Frontal cortex (tissue), 4 donors: ENCODE data around the gene JARID2. TPM values are rescaled to one million over a fixed set of nuclear protein-coding genes. Genes with fewer than 3 reads are reported as not detected.

Experiments used
- DNase-seq, 2 donors: peaks; one replicate each; pipeline ENCODE4 v3.0.0; 2012; ENCODE audit warnings: low spot score in 2 of 2
- FAIRE-seq: peaks from 2 replicates; lab custom pipeline; 2012; peaks lifted over from hg19 to GRCh38; lab: Jason Lieb, UNC
- total RNA-seq: library from RNA; depleted of rRNA; stranded (reverse); fragments of >200 nt; gene quantifications from one replicate; pipeline ENCODE4 v1.2.3, GENCODE V29; 2014
- donor health status: control.
- donor health status: control.
- donor health status: control.

Gene JARID2
- 16.3 TPM for total RNA-seq

GRCh38 chr6:15245361-15246216, at the start of gene JARID2:
JARID2 (plus strand) TSS chr6:15246069; CDS start chr6:15246540, 471 bp downstream.
- DNase-seq = peak; percentile 93 to 98
- no peak for FAIRE-seq

- FAIRE-seq (no peak), DNase-seq (no peak)
These were observed 45.8 kb upstream of the JARID2 start for GRCh38 chr6:15200087-15200486.

GRCh38 chr6:15205321-15205720, 40.5 kb upstream of the JARID2 start:
- FAIRE-seq (no peak), DNase-seq (no peak)

GRCh38 chr6:15206887-15207286, 39.0 kb upstream of the JARID2 start:
- DNase-seq (no peak), FAIRE-seq (no peak)

GRCh38 chr6:15207923-15208322, 37.9 kb upstream of the JARID2 start:
- FAIRE-seq (no peak), DNase-seq (peak in 1 of 2 donors; percentile 22)

GRCh38 chr6:15213838-15214400, 31.9 kb upstream of the JARID2 start:
- no peak for DNase-seq
- FAIRE-seq = no peak

GRCh38 chr6:15218401-15218800, 27.5 kb upstream of the JARID2 start:
- DNase-seq (no peak), FAIRE-seq (no peak)

GRCh38 chr6:15220062-15220461, 25.8 kb upstream of the JARID2 start:
- no peak for FAIRE-seq
- DNase-seq = no peak

GRCh38 chr6:15227827-15228318, 18.0 kb upstream of the JARID2 start:
- DNase-seq = no peak
- no peak for FAIRE-seq

GRCh38 chr6:15230827-15231226, 15.0 kb upstream of the JARID2 start:
- no peak for FAIRE-seq
- DNase-seq = no peak

- DNase-seq (no peak), FAIRE-seq (no peak)
These were observed 12.9 kb upstream of the JARID2 start for GRCh38 chr6:15232836-15233510.

- DNase-seq (no peak), FAIRE-seq (no peak)
These were observed 11.7 kb upstream of the JARID2 start for GRCh38 chr6:15234068-15234758.

- no peak for FAIRE-seq
- no peak for DNase-seq
These were observed 6.1 kb upstream of the JARID2 start for GRCh38 chr6:15239616-15240364.

GRCh38 chr6:15242503-15242902, 3.4 kb upstream of the JARID2 start:
- no peak for FAIRE-seq

GRCh38 chr6:15242937-15243614, 2.8 kb upstream of the JARID2 start:
- FAIRE-seq = no peak
- no peak for DNase-seq

More at GRCh38 chr6:15242503-15242902, 3.4 kb upstream of the JARID2 start:
- no peak for DNase-seq

GRCh38 chr6:15243910-15244619, 1.8 kb upstream of the JARID2 start:
- no peak for DNase-seq

GRCh38 chr6:15244620-15245360, 1.1 kb upstream of the JARID2 start:
- FAIRE-seq (no peak), DNase-seq (no peak)

More at GRCh38 chr6:15243910-15244619, 1.8 kb upstream of the JARID2 start:
- no peak for FAIRE-seq
